Ishikawa (cell line): ENCODE results near the gene C19orf33.

ENCODE experiments used
- CEBPB ChIP-seq: IDR thresholded peaks from 2 replicates; pipeline ENCODE4 v1.6.1; 2012
- EGR1 ChIP-seq: IDR thresholded peaks from 2 replicates; pipeline ENCODE4 v1.6.1; 2012
- EP300 ChIP-seq: IDR thresholded peaks from 2 replicates; pipeline ENCODE4 v1.6.1; 2012; ENCODE audit warnings: borderline replicate concordance
- FOXM1 ChIP-seq: IDR thresholded peaks from 2 replicates; pipeline ENCODE4 v1.6.1; 2012; ENCODE audit warnings: low read depth, borderline replicate concordance
- MAX ChIP-seq: IDR thresholded peaks from 2 replicates; pipeline ENCODE4 v1.6.1; 2012
- NFIC ChIP-seq: IDR thresholded peaks from 2 replicates; pipeline ENCODE4 v1.6.1; 2012
- RAD21 ChIP-seq: IDR thresholded peaks from 2 replicates; pipeline ENCODE4 v1.6.1; 2012; ENCODE audit warnings: low read depth
- REST ChIP-seq: IDR thresholded peaks from 2 replicates; pipeline ENCODE4 v1.6.1; 2012; ENCODE audit warnings: low read depth, mild to moderate bottlenecking
- TAF1 ChIP-seq: IDR thresholded peaks from 2 replicates; pipeline ENCODE4 v1.6.1; 2012; ENCODE audit warnings: low read depth, mild to moderate bottlenecking
- TCF12 ChIP-seq: IDR thresholded peaks from 2 replicates; pipeline ENCODE4 v1.6.1; 2012; ENCODE audit warnings: low read depth
- TEAD4 ChIP-seq: IDR thresholded peaks from 2 replicates; pipeline ENCODE4 v1.6.1; 2012
- USF1 ChIP-seq: IDR thresholded peaks from 2 replicates; pipeline ENCODE4 v1.6.1; 2012
- YY1 ChIP-seq: IDR thresholded peaks from 2 replicates; pipeline ENCODE4 v1.6.1; 2012; ENCODE audit warnings: low read depth

- TF ChIP-seq RAD21 = no peak
- TF ChIP-seq NFIC = no peak
- TF ChIP-seq REST = no peak
- no peak for TF ChIP-seq YY1
- no peak for TF ChIP-seq USF1
- TF ChIP-seq MAX = no peak
- no peak for TF ChIP-seq EP300
- no peak for TF ChIP-seq CEBPB
- TF ChIP-seq TAF1 = no peak
- TF ChIP-seq FOXM1 = no peak
- TF ChIP-seq EGR1 = no peak
- no peak for TF ChIP-seq TCF12
- TF ChIP-seq TEAD4 = no peak
Measured at GRCh38 chr19:38316477-38317067, 12.5 kb downstream of the C19orf33 start.
